ENCODE measurements around the gene CCDC92. TPM values are rescaled to one million over a fixed set of nuclear protein-coding genes. Genes with fewer than 3 reads are reported as not detected.

Gene CCDC92
- total RNA-seq, 1 experiment from 2014 or later = 16.8 TPM

- Histone ChIP-seq H3K27me3 (replicated peaks; ENCODE audit: control insufficient read depth, insufficient read depth, low read length) (no peaks in the 10 kb centered on the region), H3K36me3 (ENCODE audit: control insufficient read depth, insufficient read depth, low read length) (no peaks in the 10 kb centered on the region; the same call in 1 of the 2 replicates), H3K9me3 (no peaks in the 10 kb centered on the region), H3K4me3 (ENCODE audit: low read depth, low read length) (no peak overlapping the region), H3K4me1 (no peaks in the 10 kb centered on the region)
- Mint-ChIP-seq H3K27ac (ENCODE audit: unreplicated experiment) (no peak overlapping the region), H3K4me3 (ENCODE audit: unreplicated experiment) (no peak overlapping the region), H3K27me3 (ENCODE audit: insufficient read depth, unreplicated experiment) (no peaks in the 10 kb centered on the region), H3K4me1 (ENCODE audit: low read depth, unreplicated experiment) (peaks cover under 1% of the 10 kb centered on the region), H3K9me3 (ENCODE audit: unreplicated experiment) (no peaks in the 10 kb centered on the region), H3K36me3 (ENCODE audit: insufficient read depth, unreplicated experiment) (peaks cover 5% of the 10 kb centered on the region)
- DNase-seq = no peak
- intact Hi-C loops (cut with micrococcal nuclease; ENCODE audit: unreplicated experiment) = no loop called here
- no peak for TF ChIP-seq CTCF (IDR thresholded peaks at IDR 0.05; ENCODE audit: insufficient read depth in 1 of 2, low read depth in 1 of 2, low read length in 1 of 2, severe bottlenecking in 1 of 2, unreplicated experiment in 1 of 2)
- CTCF ChIA-PET = no interaction called here
- POLR2A ChIA-PET = no interaction called here
- no TSS peak for BruUV-seq (replicated peaks)
Observed at GRCh38 chr12:123933214-123933613, 39.4 kb downstream of the CCDC92 start.

GRCh38 chr12:123931686-123932321, 40.8 kb downstream of the CCDC92 start:
- Mint-ChIP-seq H3K4me1 (ENCODE audit: low read depth, unreplicated experiment) (no peaks in the 10 kb centered on the region), H3K36me3 (ENCODE audit: insufficient read depth, unreplicated experiment) (peaks cover 4% of the 10 kb centered on the region), H3K27ac (ENCODE audit: unreplicated experiment) (no peak overlapping the region), H3K4me3 (ENCODE audit: unreplicated experiment) (no peak overlapping the region), H3K9me3 (ENCODE audit: unreplicated experiment) (no peaks in the 10 kb centered on the region), H3K27me3 (ENCODE audit: insufficient read depth, unreplicated experiment) (no peaks in the 10 kb centered on the region)
- intact Hi-C loops (cut with micrococcal nuclease; ENCODE audit: unreplicated experiment) = no loop called here
- Histone ChIP-seq H3K4me3 (ENCODE audit: low read depth, low read length) (no peak overlapping the region), H3K9me3 (no peaks in the 10 kb centered on the region), H3K27me3 (replicated peaks; ENCODE audit: control insufficient read depth, insufficient read depth, low read length) (no peaks in the 10 kb centered on the region), H3K4me1 (no peaks in the 10 kb centered on the region), H3K36me3 (ENCODE audit: control insufficient read depth, insufficient read depth, low read length) (no peaks in the 10 kb centered on the region; the same call in 1 of the 2 replicates)
- TF ChIP-seq CTCF (IDR thresholded peaks at IDR 0.05; ENCODE audit: insufficient read depth in 1 of 2, low read depth in 1 of 2, low read length in 1 of 2, severe bottlenecking in 1 of 2, unreplicated experiment in 1 of 2) = no peak
- POLR2A ChIA-PET = no interaction called here
- BruUV-seq (replicated peaks) = no TSS peak
- CTCF ChIA-PET = no interaction called here
- no peak for DNase-seq

GRCh38 chr12:123929946-123930583, 42.6 kb downstream of the CCDC92 start:
- Histone ChIP-seq H3K4me3 (ENCODE audit: low read depth, low read length) (no peak overlapping the region), H3K4me1 (no peaks in the 10 kb centered on the region), H3K27me3 (replicated peaks; ENCODE audit: control insufficient read depth, insufficient read depth, low read length) (no peaks in the 10 kb centered on the region), H3K9me3 (no peaks in the 10 kb centered on the region), H3K36me3 (ENCODE audit: control insufficient read depth, insufficient read depth, low read length) (no peaks in the 10 kb centered on the region)
- no peak for TF ChIP-seq CTCF (IDR thresholded peaks at IDR 0.05; ENCODE audit: insufficient read depth in 1 of 2, low read depth in 1 of 2, low read length in 1 of 2, severe bottlenecking in 1 of 2, unreplicated experiment in 1 of 2)
- CTCF ChIA-PET = no interaction called here
- no peak overlapping the region for H3K27ac Mint-ChIP-seq (ENCODE audit: unreplicated experiment)
- intact Hi-C loops (cut with micrococcal nuclease; ENCODE audit: unreplicated experiment) = loop anchor here (2.0 kb wide), 1 partner anchor 121 kb away; no protein-coding TSS in a partner anchor
- POLR2A ChIA-PET = no interaction called here
- no peak for DNase-seq
- no peaks in the 10 kb centered on the region for H3K9me3 Mint-ChIP-seq (ENCODE audit: unreplicated experiment)
- H3K4me1 Mint-ChIP-seq (ENCODE audit: low read depth, unreplicated experiment) = no peaks in the 10 kb centered on the region
- no peak overlapping the region for H3K4me3 Mint-ChIP-seq (ENCODE audit: unreplicated experiment)
- no peaks in the 10 kb centered on the region for H3K36me3 Mint-ChIP-seq (ENCODE audit: insufficient read depth, unreplicated experiment)
- H3K27me3 Mint-ChIP-seq (ENCODE audit: insufficient read depth, unreplicated experiment) = no peaks in the 10 kb centered on the region
- BruUV-seq (replicated peaks) = no TSS peak
